ENCODE data around the gene ABAT.

Gene ABAT

GRCh38 chr16:8762254-8762653 lies 87.8 kb downstream of the ABAT start:
- TF ChIP-seq CTCF (IDR thresholded peaks at IDR 0.05) (no peak), ZFX (IDR thresholded peaks at IDR 0.05; ENCODE audit: borderline replicate concordance) (no peak)
- H3K27ac ChIP-seq, result no peak overlapping the region

- no peak for TF ChIP-seq CTCF (IDR thresholded peaks at IDR 0.05)
- TF ChIP-seq ZFX (IDR thresholded peaks at IDR 0.05; ENCODE audit: borderline replicate concordance), result no peak
- H3K27ac ChIP-seq, result no peak overlapping the region
Measured at GRCh38 chr16:8763083-8763482, 88.7 kb downstream of the ABAT start.

- TF ChIP-seq CTCF (IDR thresholded peaks at IDR 0.05), result no peak
- TF ChIP-seq ZFX (IDR thresholded peaks at IDR 0.05; ENCODE audit: borderline replicate concordance), result no peak
- no peak overlapping the region for H3K27ac ChIP-seq
Measured at GRCh38 chr16:8763899-8764298, 89.5 kb downstream of the ABAT start.

GRCh38 chr16:8764525-8765250 lies 90.3 kb downstream of the ABAT start:
- no peak overlapping the region for H3K27ac ChIP-seq
- TF ChIP-seq ZFX (IDR thresholded peaks at IDR 0.05; ENCODE audit: borderline replicate concordance), result no peak
- TF ChIP-seq CTCF (IDR thresholded peaks at IDR 0.05), result no peak

- H3K27ac ChIP-seq, result no peak overlapping the region
Measured at GRCh38 chr16:8767176-8767575, 92.8 kb downstream of the ABAT start.

GRCh38 chr16:8768283-8768682 lies 93.9 kb downstream of the ABAT start:
- TF ChIP-seq CTCF (IDR thresholded peaks at IDR 0.05) (no peak), ZFX (IDR thresholded peaks at IDR 0.05; ENCODE audit: borderline replicate concordance) (no peak)
- H3K27ac ChIP-seq, result no peak overlapping the region

More at GRCh38 chr16:8767176-8767575, 92.8 kb downstream of the ABAT start:
- TF ChIP-seq CTCF (IDR thresholded peaks at IDR 0.05) (no peak), ZFX (IDR thresholded peaks at IDR 0.05; ENCODE audit: borderline replicate concordance) (no peak)

- TF ChIP-seq ZFX (IDR thresholded peaks at IDR 0.05; ENCODE audit: borderline replicate concordance) (no peak), CTCF (IDR thresholded peaks at IDR 0.05) (no peak)
- H3K27ac ChIP-seq, result no peak overlapping the region
Measured at GRCh38 chr16:8768692-8769091, 94.3 kb downstream of the ABAT start.
